Thyroid gland (tissue), 4 donors: ENCODE data around the gene ZC3H18. TPM values are rescaled to one million over a fixed set of nuclear protein-coding genes. Genes with fewer than 3 reads are reported as not detected.

Experiments used
- DNase-seq, 2 donors: peaks; one replicate each; pipeline ENCODE4 v3.0.0-alpha.2; 2019
- H3K27ac ChIP-seq, 3 donors: fragments of 200-600 bp; sonication (generic); 1 replicate in 2 of 3; 2 replicates in 1 of 3; pipeline ENCODE4 v1.5.1; 2016 to 2019; ENCODE audit warnings: mild to moderate bottlenecking in 1 of 3, moderate library complexity in 1 of 3
- H3K27me3 ChIP-seq: fragments of 200-600 bp; sonication (generic); one replicate; pipeline ENCODE4 v1.5.1; 2019
- H3K36me3 ChIP-seq, 2 donors: fragments of 200-600 bp; sonication (generic); one replicate each; pipeline ENCODE4 v1.5.1; 2016 to 2019
- H3K4me1 ChIP-seq, 2 donors: fragments of 200-600 bp; sonication (generic); one replicate each; pipeline ENCODE4 v1.5.1; 2017 to 2019
- H3K4me3 ChIP-seq, 3 donors: fragments of 200-600 bp; sonication (generic); replicated peaks in 1 of 3; 1 replicate in 2 of 3; 2 replicates in 1 of 3; pipeline ENCODE4 v1.5.1; 2016; ENCODE audit warnings: mild to moderate bottlenecking in 1 of 3
- H3K9me3 ChIP-seq: fragments of 200-600 bp; sonication (generic); one replicate; pipeline ENCODE4 v1.5.1; 2017
- POLR2A ChIP-seq, 2 donors: fragments of 450-650 bp; IDR thresholded peaks; one replicate each; pipeline ENCODE4 v1.6.1; 2017; ENCODE audit warnings: antibody characterized with exemption in 2 of 2, mild to moderate bottlenecking in 2 of 2, moderate library complexity in 1 of 2
- WGBS, 2 donors: methylation state at CpG; one replicate each; pipeline ENCODE4 v1.1.5; 2017; 5-methylcytosine and 5-hydroxymethylcytosine counted together
- intact Hi-C: fragments of 100-400 bp; cut with DNase I; formaldehyde crosslinking; loops from one replicate; pipeline ENCODE4 v1.15.1; 2023
- total RNA-seq, 4 donors: library from RNA; depleted of rRNA; stranded (reverse); fragments of >200 nt; gene quantifications; one replicate each; pipeline ENCODE4 v1.2.3, GENCODE V29; 2016
- TF ChIP-seq, protein P1 (sequence below), 6 experiments: fragments of 200-600 bp in 3 of 6; fragments of 450-650 bp in 3 of 6; sonication (generic) in 3 of 6; IDR thresholded peaks; one replicate each; pipeline ENCODE4 v1.5.1; 2016 to 2019; ENCODE audit warnings: antibody characterized with exemption in 6 of 6, mild to moderate bottlenecking in 2 of 6, inconsistent platforms in 1 of 6, moderate library complexity in 1 of 6

Gene ZC3H18
- total RNA-seq, 4 donors from 2014 or later: 14.8 to 25.5 (median 20.9) TPM

DNA sequence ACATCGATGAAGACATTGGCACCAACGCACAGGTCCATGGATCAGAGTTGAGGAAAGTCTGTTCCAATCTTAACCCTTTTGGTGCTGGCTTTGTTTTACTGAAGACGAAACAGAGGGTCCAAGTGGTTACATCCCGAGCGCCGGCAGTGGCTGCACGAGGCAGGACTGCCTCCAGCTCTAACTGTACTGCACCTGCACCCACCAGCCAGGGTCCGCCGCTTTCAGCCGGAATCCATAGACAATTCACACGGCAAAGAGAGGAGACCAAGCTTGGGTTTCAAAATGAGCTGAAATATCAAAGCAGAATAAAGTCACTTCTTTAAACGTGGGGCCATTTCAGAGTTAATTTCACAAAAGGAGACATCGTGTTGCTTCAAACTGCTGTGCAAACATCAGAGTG is 21.2 kb upstream of the ZC3H18 start:
- Histone ChIP-seq H3K27ac (no peak overlapping the region), H3K36me3 (no peaks in the 10 kb centered on the region), H3K4me1 (peaks cover 0 to 14% of the 10 kb centered on the region in 2 donors), H3K27me3 (no peaks in the 10 kb centered on the region), H3K4me3 (no peak overlapping the region), H3K9me3 (no peaks in the 10 kb centered on the region)
- intact Hi-C loops: no loop called here
- no peak for TF ChIP-seq POLR2A (IDR thresholded peaks at IDR 0.05)
- TF ChIP-seq, protein P1, sequence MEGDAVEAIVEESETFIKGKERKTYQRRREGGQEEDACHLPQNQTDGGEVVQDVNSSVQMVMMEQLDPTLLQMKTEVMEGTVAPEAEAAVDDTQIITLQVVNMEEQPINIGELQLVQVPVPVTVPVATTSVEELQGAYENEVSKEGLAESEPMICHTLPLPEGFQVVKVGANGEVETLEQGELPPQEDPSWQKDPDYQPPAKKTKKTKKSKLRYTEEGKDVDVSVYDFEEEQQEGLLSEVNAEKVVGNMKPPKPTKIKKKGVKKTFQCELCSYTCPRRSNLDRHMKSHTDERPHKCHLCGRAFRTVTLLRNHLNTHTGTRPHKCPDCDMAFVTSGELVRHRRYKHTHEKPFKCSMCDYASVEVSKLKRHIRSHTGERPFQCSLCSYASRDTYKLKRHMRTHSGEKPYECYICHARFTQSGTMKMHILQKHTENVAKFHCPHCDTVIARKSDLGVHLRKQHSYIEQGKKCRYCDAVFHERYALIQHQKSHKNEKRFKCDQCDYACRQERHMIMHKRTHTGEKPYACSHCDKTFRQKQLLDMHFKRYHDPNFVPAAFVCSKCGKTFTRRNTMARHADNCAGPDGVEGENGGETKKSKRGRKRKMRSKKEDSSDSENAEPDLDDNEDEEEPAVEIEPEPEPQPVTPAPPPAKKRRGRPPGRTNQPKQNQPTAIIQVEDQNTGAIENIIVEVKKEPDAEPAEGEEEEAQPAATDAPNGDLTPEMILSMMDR (IDR thresholded peaks at IDR 0.05): no peak
- 76 to 78% methylated on average over 10 to 13 of the region's 13 CpGs for WGBS, 2 donors
- no peak for DNase-seq

DNA sequence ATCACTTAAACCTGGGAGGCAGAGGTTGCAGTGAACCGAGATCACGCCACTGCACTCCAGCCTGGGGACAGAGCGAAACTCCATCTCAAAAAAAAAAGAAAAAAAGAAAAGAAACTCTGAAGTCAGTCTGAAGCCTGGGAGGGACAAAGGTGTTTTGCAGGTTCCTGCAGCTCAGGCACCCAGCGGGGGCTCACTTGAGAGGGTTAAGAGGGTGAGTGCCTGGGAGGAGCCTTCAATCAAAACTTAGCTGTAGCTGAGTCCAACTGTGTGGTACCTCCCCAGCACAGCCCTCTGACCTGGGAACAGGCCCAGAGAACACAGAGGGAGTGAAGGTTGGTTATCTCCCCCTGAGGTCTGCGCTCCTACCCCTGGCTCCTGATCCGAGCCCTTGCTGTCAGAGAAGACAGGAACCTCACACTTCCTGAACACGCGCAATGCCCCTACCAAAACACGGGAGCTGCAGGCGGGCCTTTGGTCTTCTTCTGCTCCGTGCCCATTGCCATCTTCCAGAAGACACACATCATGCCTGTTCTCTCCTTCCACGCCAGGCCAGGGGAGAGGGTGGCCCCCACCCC is 20.4 kb upstream of the ZC3H18 start:
- peaks cover 0 to 14% of the 10 kb centered on the region in 2 donors for H3K4me1 ChIP-seq
- intact Hi-C loops: no loop called here
- no peaks in the 10 kb centered on the region for H3K9me3 ChIP-seq
- H3K4me3 ChIP-seq: no peak overlapping the region
- no peaks in the 10 kb centered on the region for H3K36me3 ChIP-seq
- WGBS, 2 donors: 33 to 48% methylated on average over 11 to 12 of the region's 12 CpGs
- no peaks in the 10 kb centered on the region for H3K27me3 ChIP-seq
- no peak overlapping the region for H3K27ac ChIP-seq
- TF ChIP-seq, protein P1 (IDR thresholded peaks at IDR 0.05): no peak
- no peak for TF ChIP-seq POLR2A (IDR thresholded peaks at IDR 0.05)
- DNase-seq: peak in 1 of 2 donors; percentile 53

DNA sequence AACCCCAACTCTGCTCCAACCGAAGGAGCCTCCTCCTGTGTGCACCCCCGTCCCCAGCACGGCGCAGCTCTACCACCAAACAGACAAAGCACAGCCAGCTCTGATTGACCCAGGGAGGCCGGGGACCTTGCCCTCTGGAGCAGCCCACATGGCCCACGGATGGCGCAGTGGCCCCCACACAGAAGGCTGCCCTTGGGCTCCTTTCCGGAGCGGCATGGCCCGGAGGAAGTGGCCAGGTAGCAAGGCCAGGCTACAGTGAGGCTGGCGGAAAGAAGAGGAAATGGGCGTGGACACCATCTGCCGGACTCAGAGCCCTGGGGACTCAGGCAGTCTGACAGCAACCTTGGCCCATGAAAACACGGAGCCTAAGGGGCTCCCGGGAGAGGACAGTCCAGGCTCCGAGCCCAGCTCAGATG is 19.9 kb upstream of the ZC3H18 start:
- WGBS, 2 donors: 37 to 73% methylated on average over 9 to 14 of the region's 16 CpGs
- H3K27me3 ChIP-seq: no peaks in the 10 kb centered on the region
- peaks cover 0 to 14% of the 10 kb centered on the region in 2 donors for H3K4me1 ChIP-seq
- no peak overlapping the region for H3K4me3 ChIP-seq
- no peak overlapping the region for H3K27ac ChIP-seq
- intact Hi-C loops: no loop called here
- no peaks in the 10 kb centered on the region for H3K9me3 ChIP-seq
- TF ChIP-seq POLR2A (IDR thresholded peaks at IDR 0.05): no peak
- TF ChIP-seq, protein P1 (IDR thresholded peaks at IDR 0.05): no peak
- no peaks in the 10 kb centered on the region for H3K36me3 ChIP-seq
- DNase-seq: no peak

DNA sequence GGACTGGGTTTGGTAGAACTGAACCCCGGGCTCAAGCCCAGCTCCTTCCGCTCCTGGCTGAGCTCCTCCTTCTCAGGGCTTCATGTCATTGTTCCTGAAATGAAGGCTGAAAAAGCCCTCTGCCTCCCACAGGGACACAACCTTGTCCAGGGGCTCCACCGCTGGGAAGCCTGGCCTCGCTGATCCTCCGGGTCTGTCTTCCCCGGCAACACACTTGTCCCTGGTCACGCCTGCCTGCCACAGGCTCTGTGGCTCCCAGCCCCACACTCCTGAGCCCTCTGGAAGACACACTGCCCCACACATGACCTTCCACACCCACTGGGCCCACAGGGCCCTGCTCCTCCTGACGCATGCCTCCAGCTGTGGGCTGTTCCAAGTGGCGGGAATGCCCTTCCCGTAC is 18.0 kb upstream of the ZC3H18 start:
- intact Hi-C loops: no loop called here
- H3K4me1 ChIP-seq: peaks cover 0 to 7% of the 10 kb centered on the region in 2 donors
- no peak overlapping the region for H3K27ac ChIP-seq
- no peak for DNase-seq
- no peaks in the 10 kb centered on the region for H3K9me3 ChIP-seq
- H3K4me3 ChIP-seq: no peak overlapping the region
- WGBS, 2 donors: 85 to 86% methylated on average over 9 to 10 of the region's 10 CpGs
- H3K36me3 ChIP-seq: no peaks in the 10 kb centered on the region
- TF ChIP-seq POLR2A (IDR thresholded peaks at IDR 0.05): no peak
- TF ChIP-seq, protein P1 (IDR thresholded peaks at IDR 0.05): no peak
- no peaks in the 10 kb centered on the region for H3K27me3 ChIP-seq

DNA sequence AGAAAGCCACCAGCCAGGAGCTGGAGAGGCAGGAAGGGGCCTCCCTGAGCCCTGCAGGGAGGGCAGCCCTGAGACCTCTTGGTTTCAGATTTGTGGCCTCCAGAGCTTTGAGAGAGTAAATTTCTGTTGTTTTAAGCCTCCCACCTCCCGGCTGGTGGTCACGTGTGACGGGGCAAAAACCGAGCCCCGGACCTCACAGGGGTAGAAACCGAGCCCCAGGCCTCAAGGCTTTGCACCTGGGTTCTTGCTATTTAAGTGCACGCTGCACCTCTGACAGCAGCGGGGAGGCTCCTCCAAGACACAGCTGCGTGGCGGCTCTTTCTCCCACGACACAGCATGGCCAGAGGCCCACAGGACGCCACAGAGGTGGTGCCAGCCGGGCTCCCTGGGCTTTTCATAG is 17.4 kb upstream of the ZC3H18 start:
- Histone ChIP-seq H3K27ac (no peak overlapping the region), H3K27me3 (peaks cover 3% of the 10 kb centered on the region), H3K9me3 (no peaks in the 10 kb centered on the region), H3K4me1 (peaks cover 0 to 7% of the 10 kb centered on the region in 2 donors), H3K4me3 (no peak overlapping the region), H3K36me3 (no peaks in the 10 kb centered on the region)
- intact Hi-C loops: no loop called here
- no peak for TF ChIP-seq POLR2A (IDR thresholded peaks at IDR 0.05)
- TF ChIP-seq, protein P1 (IDR thresholded peaks at IDR 0.05): no peak
- 46 to 56% methylated on average over 11 to 12 of the region's 13 CpGs for WGBS, 2 donors
- no peak for DNase-seq
